Ishikawa (cell line): ENCODE data around the gene DICER1.

Source experiments
- CREB1 ChIP-seq: IDR thresholded peaks from 2 replicates; pipeline ENCODE4 v1.6.1; 2012; ENCODE audit warnings: low read depth
- EP300 ChIP-seq: IDR thresholded peaks from 2 replicates; pipeline ENCODE4 v1.6.1; 2012; ENCODE audit warnings: borderline replicate concordance
- FOXM1 ChIP-seq: IDR thresholded peaks from 2 replicates; pipeline ENCODE4 v1.6.1; 2012; ENCODE audit warnings: low read depth, borderline replicate concordance
- RAD21 ChIP-seq: IDR thresholded peaks from 2 replicates; pipeline ENCODE4 v1.6.1; 2012; ENCODE audit warnings: low read depth
- REST ChIP-seq: IDR thresholded peaks from 2 replicates; pipeline ENCODE4 v1.6.1; 2012; ENCODE audit warnings: low read depth, mild to moderate bottlenecking
- ZBTB7A ChIP-seq: IDR thresholded peaks from 2 replicates; pipeline ENCODE4 v1.6.1; 2012; ENCODE audit warnings: low read depth
- TF ChIP-seq, protein P1 (sequence below): IDR thresholded peaks from 2 replicates; pipeline ENCODE4 v1.6.1; 2012
- TF ChIP-seq, protein P2 (sequence below): IDR thresholded peaks from 2 replicates; pipeline ENCODE4 v1.6.1; 2012

DNA sequence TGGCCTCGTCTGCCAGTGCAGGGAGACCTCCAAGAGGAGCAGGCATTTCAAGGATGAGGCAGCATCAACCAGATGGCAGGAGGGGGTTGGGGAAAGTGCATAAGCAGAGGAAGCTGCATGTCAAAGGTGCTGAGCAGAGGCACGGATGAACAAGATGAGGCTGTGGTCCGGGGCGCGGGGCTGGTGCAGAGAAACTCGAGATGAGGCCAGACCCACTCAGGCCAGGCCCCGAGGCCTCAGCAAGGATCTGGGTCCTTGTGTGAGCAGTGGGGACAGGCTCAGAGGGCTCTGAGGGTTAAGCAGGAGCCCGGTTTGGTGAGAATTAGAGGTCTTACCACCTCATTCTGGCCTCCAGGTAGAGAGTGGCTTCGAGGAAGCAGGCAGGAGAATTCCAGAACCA lies 98.8 kb downstream of the DICER1 start:
- TF ChIP-seq, protein P1, sequence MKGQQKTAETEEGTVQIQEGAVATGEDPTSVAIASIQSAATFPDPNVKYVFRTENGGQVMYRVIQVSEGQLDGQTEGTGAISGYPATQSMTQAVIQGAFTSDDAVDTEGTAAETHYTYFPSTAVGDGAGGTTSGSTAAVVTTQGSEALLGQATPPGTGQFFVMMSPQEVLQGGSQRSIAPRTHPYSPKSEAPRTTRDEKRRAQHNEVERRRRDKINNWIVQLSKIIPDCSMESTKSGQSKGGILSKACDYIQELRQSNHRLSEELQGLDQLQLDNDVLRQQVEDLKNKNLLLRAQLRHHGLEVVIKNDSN: no peak
- TF ChIP-seq ZBTB7A (no peak), CREB1 (no peak), REST (no peak), EP300 (no peak), FOXM1 (no peak), RAD21 (no peak)
- TF ChIP-seq, protein P2, sequence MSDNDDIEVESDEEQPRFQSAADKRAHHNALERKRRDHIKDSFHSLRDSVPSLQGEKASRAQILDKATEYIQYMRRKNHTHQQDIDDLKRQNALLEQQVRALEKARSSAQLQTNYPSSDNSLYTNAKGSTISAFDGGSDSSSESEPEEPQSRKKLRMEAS: no peak
